Measurements from ENCODE around the gene MKKS. TPM values are rescaled to one million over a fixed set of nuclear protein-coding genes. Genes with fewer than 3 reads are reported as not detected.

MKKS gene
- total RNA-seq (2022) (15.0 and 15.3 TPM in 2 replicates), Bru-seq, nascent RNA (percentile 72 among the genes with signal in this experiment), BruChase-seq, experiment 1, labeled RNA remaining after a 2-hour chase (percentile 74 among the genes with signal in this experiment), BruChase-seq, experiment 2, labeled RNA remaining after a 6-hour chase (percentile 79 among the genes with signal in this experiment)
- long read RNA-seq, full-length matches to known transcripts: 56 of 133 reads
- long read RNA-seq, partial matches to known transcripts: 70 of 133 reads
- long read RNA-seq, other reads (novel, unspliced or antisense): 7 of 133 reads

DNA sequence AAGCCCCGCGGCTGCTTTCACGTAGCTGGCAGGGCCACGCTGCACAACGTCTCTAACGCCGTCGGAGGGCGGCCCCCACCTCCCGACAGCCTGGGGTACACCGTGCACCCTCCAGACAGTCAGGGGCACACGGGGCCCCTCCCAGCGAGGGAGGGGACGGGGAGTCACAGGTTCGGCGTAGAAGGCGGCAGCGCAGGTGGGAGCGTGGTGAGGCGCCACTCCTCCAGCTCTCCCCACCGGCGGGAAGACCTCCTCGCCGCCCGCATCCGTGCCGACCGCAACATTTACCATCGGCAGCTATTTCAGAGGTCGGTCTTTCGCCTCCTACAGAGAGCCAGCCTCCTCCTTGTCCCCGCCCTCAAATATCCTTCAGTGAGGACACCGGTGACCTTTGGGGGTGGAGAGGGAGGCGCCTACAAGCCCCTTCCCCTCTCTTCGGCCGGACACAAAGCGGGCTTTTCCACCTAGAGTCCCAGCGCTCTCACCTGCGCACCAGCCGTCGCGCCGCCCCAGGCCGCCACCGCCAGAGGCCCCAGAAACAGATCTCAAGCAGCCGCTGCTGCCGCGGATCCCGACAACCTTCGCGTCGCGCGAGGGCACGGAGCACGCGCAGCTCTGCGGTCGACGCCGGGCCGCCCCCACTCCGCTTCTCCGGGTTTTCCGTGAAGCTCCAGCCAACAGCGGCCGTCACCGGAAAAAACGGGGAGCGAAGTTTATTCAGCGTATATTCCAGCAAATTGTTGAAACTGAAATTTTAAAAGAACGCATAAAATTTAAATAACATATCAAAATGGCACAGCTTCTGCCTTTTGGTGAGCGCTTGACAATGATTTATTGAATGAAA, at the start of gene MKKS:
TSS of gene MKKS (minus strand) at position 600 of the 844 bp plus-strand sequence. CDS start 20,708 bp downstream, outside the sequence.
- peak within 1 kb of the TSS; percentile 97 for H3K27ac Mint-ChIP-seq (ENCODE audit: unreplicated experiment)
- H3K4me3 Mint-ChIP-seq (ENCODE audit: unreplicated experiment): peak within 1 kb of the TSS; percentile 99
- Histone ChIP-seq H3K4me1 (peaks cover 16% of the 10 kb centered on the region), H3K36me3 (ENCODE audit: control insufficient read depth, insufficient read depth, low read length) (no peaks in the 10 kb centered on the region), H3K27me3 (replicated peaks; ENCODE audit: control insufficient read depth, insufficient read depth, low read length) (no peaks in the 10 kb centered on the region), H3K9me3 (no peaks in the 10 kb centered on the region), H3K4me3 (ENCODE audit: low read depth, low read length) (peak within 1 kb of the TSS; percentile 98)
- BruUV-seq (replicated peaks): TSS peak; percentile 52
- H3K4me1 Mint-ChIP-seq (ENCODE audit: low read depth, unreplicated experiment): peaks cover 20% of the 10 kb centered on the region
- ChIA-PET POLR2A (interaction anchor here (0.5 to 1.1 kb wide), 3 partner anchors 31 to 834 kb away, joined by 3 to 6 read pairs (median 3); no protein-coding TSS in a partner anchor), CTCF (interaction anchor here (0.5 to 1.3 kb wide), 4 partner anchors 385 to 834 kb away, joined by 3 to 4 read pairs (median 4); no protein-coding TSS in a partner anchor)
- H3K9me3 Mint-ChIP-seq (ENCODE audit: unreplicated experiment): no peaks in the 10 kb centered on the region
- DNase-seq: peak; percentile 92 to 94
- H3K36me3 Mint-ChIP-seq (ENCODE audit: insufficient read depth, unreplicated experiment): peaks cover 24% of the 10 kb centered on the region
- intact Hi-C loops (cut with micrococcal nuclease; ENCODE audit: unreplicated experiment): loop anchor here (1.0 to 10.0 kb wide), 5 partner anchors 77 to 1021 kb away; partner anchors contain the start of gene ANKEF1
- no peaks in the 10 kb centered on the region for H3K27me3 Mint-ChIP-seq (ENCODE audit: insufficient read depth, unreplicated experiment)
- TF ChIP-seq, protein P1, sequence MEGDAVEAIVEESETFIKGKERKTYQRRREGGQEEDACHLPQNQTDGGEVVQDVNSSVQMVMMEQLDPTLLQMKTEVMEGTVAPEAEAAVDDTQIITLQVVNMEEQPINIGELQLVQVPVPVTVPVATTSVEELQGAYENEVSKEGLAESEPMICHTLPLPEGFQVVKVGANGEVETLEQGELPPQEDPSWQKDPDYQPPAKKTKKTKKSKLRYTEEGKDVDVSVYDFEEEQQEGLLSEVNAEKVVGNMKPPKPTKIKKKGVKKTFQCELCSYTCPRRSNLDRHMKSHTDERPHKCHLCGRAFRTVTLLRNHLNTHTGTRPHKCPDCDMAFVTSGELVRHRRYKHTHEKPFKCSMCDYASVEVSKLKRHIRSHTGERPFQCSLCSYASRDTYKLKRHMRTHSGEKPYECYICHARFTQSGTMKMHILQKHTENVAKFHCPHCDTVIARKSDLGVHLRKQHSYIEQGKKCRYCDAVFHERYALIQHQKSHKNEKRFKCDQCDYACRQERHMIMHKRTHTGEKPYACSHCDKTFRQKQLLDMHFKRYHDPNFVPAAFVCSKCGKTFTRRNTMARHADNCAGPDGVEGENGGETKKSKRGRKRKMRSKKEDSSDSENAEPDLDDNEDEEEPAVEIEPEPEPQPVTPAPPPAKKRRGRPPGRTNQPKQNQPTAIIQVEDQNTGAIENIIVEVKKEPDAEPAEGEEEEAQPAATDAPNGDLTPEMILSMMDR (IDR thresholded peaks at IDR 0.05; ENCODE audit: insufficient read depth in 1 of 2, low read depth in 1 of 2, low read length in 1 of 2, severe bottlenecking in 1 of 2, unreplicated experiment in 1 of 2): peak in 1 of 2 experiments; percentile 8

DNA sequence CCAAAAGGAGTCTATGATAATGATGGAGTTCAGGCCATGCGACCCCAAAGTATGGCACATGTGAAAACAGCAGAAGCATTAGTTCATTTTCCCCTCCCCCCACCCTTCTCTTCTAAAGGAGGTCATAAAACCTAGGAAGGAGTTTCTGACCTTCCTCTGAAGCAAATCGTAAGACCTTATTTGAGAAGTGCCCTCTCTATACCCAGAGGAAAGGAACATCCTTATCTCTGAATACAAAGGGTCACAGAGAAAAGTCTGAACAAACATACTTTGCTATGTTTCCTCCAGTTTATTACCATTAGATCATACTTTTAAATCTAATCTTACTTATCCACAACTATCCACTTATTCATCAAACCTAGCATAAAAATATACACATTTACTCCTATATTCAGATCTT, 49.7 kb upstream of the MKKS start:
- no peak for DNase-seq
- POLR2A ChIA-PET: no interaction called here
- no TSS peak for BruUV-seq (replicated peaks)

DNA sequence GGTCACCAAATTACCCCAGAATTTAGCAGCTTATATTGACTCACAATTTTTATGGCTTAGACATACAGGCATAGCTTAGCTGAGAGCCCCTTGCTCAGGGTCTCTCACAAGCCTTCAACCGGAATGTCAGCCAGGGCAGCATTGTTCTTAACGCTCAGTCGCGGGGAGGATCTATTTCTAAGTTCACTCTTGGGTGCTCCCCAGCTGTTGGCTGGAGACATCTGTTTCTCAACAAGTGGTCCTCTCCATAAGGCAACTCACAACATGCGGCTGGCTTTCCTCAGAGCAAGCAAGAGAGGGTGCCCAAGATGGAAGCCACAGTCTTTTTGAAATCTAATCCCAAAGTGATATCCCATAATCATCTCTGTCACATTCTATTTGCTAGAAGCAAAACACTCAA, 47.7 kb upstream of the MKKS start:
- Mint-ChIP-seq H3K4me1 (ENCODE audit: low read depth, unreplicated experiment) (peaks cover 13% of the 10 kb centered on the region), H3K27ac (ENCODE audit: unreplicated experiment) (no peak overlapping the region), H3K36me3 (ENCODE audit: insufficient read depth, unreplicated experiment) (peaks cover 4% of the 10 kb centered on the region), H3K27me3 (ENCODE audit: insufficient read depth, unreplicated experiment) (no peaks in the 10 kb centered on the region), H3K4me3 (ENCODE audit: unreplicated experiment) (no peak overlapping the region), H3K9me3 (ENCODE audit: unreplicated experiment) (no peaks in the 10 kb centered on the region)
- TF ChIP-seq, protein P1 (IDR thresholded peaks at IDR 0.05; ENCODE audit: insufficient read depth in 1 of 2, low read depth in 1 of 2, low read length in 1 of 2, severe bottlenecking in 1 of 2, unreplicated experiment in 1 of 2): no peak
- Histone ChIP-seq H3K36me3 (ENCODE audit: control insufficient read depth, insufficient read depth, low read length) (no peaks in the 10 kb centered on the region), H3K4me3 (ENCODE audit: low read depth, low read length) (no peak overlapping the region), H3K9me3 (no peaks in the 10 kb centered on the region), H3K4me1 (peaks cover 13% of the 10 kb centered on the region), H3K27me3 (replicated peaks; ENCODE audit: control insufficient read depth, insufficient read depth, low read length) (no peaks in the 10 kb centered on the region)
- no TSS peak for BruUV-seq (replicated peaks)
- CTCF ChIA-PET: no interaction called here
- POLR2A ChIA-PET: no interaction called here
- no peak for DNase-seq
- intact Hi-C loops (cut with micrococcal nuclease; ENCODE audit: unreplicated experiment): no loop called here

More for the DNA sequence above, 49.7 kb upstream of the MKKS start:
- intact Hi-C loops (cut with micrococcal nuclease; ENCODE audit: unreplicated experiment): no loop called here
- H3K36me3 ChIP-seq (ENCODE audit: control insufficient read depth, insufficient read depth, low read length): no peaks in the 10 kb centered on the region
- Mint-ChIP-seq H3K4me3 (ENCODE audit: unreplicated experiment) (no peak overlapping the region), H3K27ac (ENCODE audit: unreplicated experiment) (no peak overlapping the region), H3K36me3 (ENCODE audit: insufficient read depth, unreplicated experiment) (peaks cover 4% of the 10 kb centered on the region), H3K27me3 (ENCODE audit: insufficient read depth, unreplicated experiment) (no peaks in the 10 kb centered on the region), H3K9me3 (ENCODE audit: unreplicated experiment) (no peaks in the 10 kb centered on the region), H3K4me1 (ENCODE audit: low read depth, unreplicated experiment) (peaks cover 13% of the 10 kb centered on the region)
- H3K9me3 ChIP-seq: no peaks in the 10 kb centered on the region
- no peak overlapping the region for H3K4me3 ChIP-seq (ENCODE audit: low read depth, low read length)
- TF ChIP-seq, protein P1 (IDR thresholded peaks at IDR 0.05; ENCODE audit: insufficient read depth in 1 of 2, low read depth in 1 of 2, low read length in 1 of 2, severe bottlenecking in 1 of 2, unreplicated experiment in 1 of 2): no peak
- CTCF ChIA-PET: no interaction called here
- H3K4me1 ChIP-seq: peaks cover 13% of the 10 kb centered on the region
- H3K27me3 ChIP-seq (replicated peaks; ENCODE audit: control insufficient read depth, insufficient read depth, low read length): no peaks in the 10 kb centered on the region
